Measurements from ENCODE around the gene MAPKAPK3. TPM values are rescaled to one million over a fixed set of nuclear protein-coding genes. Genes with fewer than 3 reads are reported as not detected.

Gene MAPKAPK3
- total and polyA plus RNA-seq, 2 donors (not counting 3 experiments of a cell fraction or from before 2014, with no cell fraction given), result 21.3 to 30.5 TPM

DNA sequence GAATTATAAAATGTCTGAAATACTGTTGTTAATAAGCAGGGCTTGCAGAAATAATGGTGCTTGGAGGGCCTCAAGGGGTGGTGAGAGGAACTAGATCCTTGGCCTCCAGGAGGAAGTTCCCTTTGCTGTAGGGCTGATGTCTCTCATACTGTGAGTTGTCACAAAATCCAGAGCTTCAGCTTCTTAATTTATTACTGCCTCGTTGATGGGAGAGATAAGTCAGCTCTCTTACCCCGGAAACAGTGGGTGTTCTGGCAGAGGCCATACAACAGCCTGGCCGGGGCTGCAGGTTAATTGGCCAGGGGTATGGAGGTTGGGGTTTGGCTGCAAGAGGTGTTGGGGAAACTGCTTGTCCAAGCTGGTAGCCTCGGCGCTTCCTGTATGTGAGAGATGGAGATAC lies 15.5 kb downstream of the MAPKAPK3 start:
- BruUV-seq (replicated peaks), result no TSS peak

More for the DNA sequence above, 15.5 kb downstream of the MAPKAPK3 start:
- dilution Hi-C loops (cut with MboI; ENCODE audit: extremely low pct_ligation_motif_present, low sequenced_read_pairs), result no loop called here
- POLR2A ChIA-PET, result no interaction called here
- CTCF ChIA-PET, result interaction anchor here (1.2 kb wide), 1 partner anchor 740 kb away, joined by 4 read pairs; no protein-coding TSS in a partner anchor
- Histone ChIP-seq H3K9me3 (replicated peaks; ENCODE audit: control insufficient read depth, insufficient read depth, low read length) (no peaks in the 10 kb centered on the region), H3K4me1 (ENCODE audit: control insufficient read depth, extremely low read depth, insufficient read depth, low read length) (no peaks in the 10 kb centered on the region), H3K27me3 (ENCODE audit: control insufficient read depth in 2 of 2, insufficient read depth in 2 of 2, low read length in 2 of 2) (no peaks in the 10 kb centered on the region), H4K20me1 (replicated peaks; ENCODE audit: control insufficient read depth, extremely low read depth, insufficient read depth, low read length) (no peaks in the 10 kb centered on the region), H3K79me2 (ENCODE audit: control insufficient read depth, insufficient read depth, low read length) (no peaks in the 10 kb centered on the region), H3K9ac (replicated peaks; ENCODE audit: extremely low read depth, insufficient read depth, low read length) (no peak overlapping the region), H3K4me3 (replicated peaks in 1 of 3; ENCODE audit: insufficient read depth in 1 of 3, low read depth in 1 of 3, low read length in 3 of 3) (no peak overlapping the region), H3K9me1 (replicated peaks; ENCODE audit: control insufficient read depth, extremely low read depth, insufficient read depth, low read length) (no peaks in the 10 kb centered on the region), H3K4me2 (ENCODE audit: insufficient read depth, low read length) (no peak overlapping the region), H3K27ac (ENCODE audit: insufficient read depth, low read depth, low read length) (no peak overlapping the region), H3K36me3 (ENCODE audit: control insufficient read depth in 2 of 2, extremely low read depth in 1 of 2, insufficient read depth in 2 of 2, low read length in 2 of 2) (no peaks in the 10 kb centered on the region), H2AFZ (ENCODE audit: low read depth, low read length) (no peak overlapping the region)
- TF ChIP-seq EZH2 (IDR thresholded peaks at IDR 0.05; ENCODE audit: borderline replicate concordance, low read depth, low read length, severe bottlenecking) (no peak), POLR2AphosphoS5 (IDR thresholded peaks at IDR 0.05; ENCODE audit: insufficient read depth, low read depth, low read length) (no peak), GATA2 (IDR thresholded peaks at IDR 0.05; ENCODE audit: insufficient read depth, insufficient read length, low read depth, low read length) (no peak), CTCF (IDR thresholded peaks at IDR 0.05; ENCODE audit: extremely low read depth in 1 of 2, insufficient read depth in 1 of 2, low read depth in 1 of 2, low read length in 2 of 2) (no peak), JUN (IDR thresholded peaks at IDR 0.05; ENCODE audit: borderline replicate concordance, insufficient read depth, insufficient read length, low read depth) (no peak), MYC (IDR thresholded peaks at IDR 0.05; ENCODE audit: low read depth, low read length) (no peak), FOS (IDR thresholded peaks at IDR 0.05; ENCODE audit: borderline replicate concordance, insufficient read depth, low read length) (no peak), POLR2A (IDR thresholded peaks at IDR 0.05; ENCODE audit: low read depth, low read length) (no peak)
- TF ChIP-seq, protein P1, sequence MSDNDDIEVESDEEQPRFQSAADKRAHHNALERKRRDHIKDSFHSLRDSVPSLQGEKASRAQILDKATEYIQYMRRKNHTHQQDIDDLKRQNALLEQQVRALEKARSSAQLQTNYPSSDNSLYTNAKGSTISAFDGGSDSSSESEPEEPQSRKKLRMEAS (IDR thresholded peaks at IDR 0.05; ENCODE audit: insufficient read depth, insufficient read length), result no peak
- DNase-seq (ENCODE audit: low read depth, low spot score) (no peak), FAIRE-seq (no peak)
- intact Hi-C loops (cut with micrococcal nuclease), result no loop called here

Data from endothelial cell of umbilical vein (primary cell).